HEK293 (cell line): ENCODE results near the gene SMIM24.
A peak's percentile ranks its signal among the peaks of the same experiment; 100 is the strongest.

ENCODE experiments used
- CTCF ChIA-PET: fragments of 350-600 bp; formaldehyde crosslinking; extraction: SDS; loops from one replicate; lab custom pipeline; 2021; ENCODE audit warnings: antibody characterized with exemption; lab: Yijun Ruan, JAX
- POLR2A ChIA-PET: fragments of 300-600 bp; formaldehyde crosslinking; extraction: SDS; loops from one replicate; lab custom pipeline; 2020; ENCODE audit warnings: antibody characterized with exemption, inconsistent platforms; lab: Yijun Ruan, JAX
- H3K27ac ChIP-seq: fragments of 200-500 bp; sonication (Bioruptor generic); 2 replicates; pipeline ENCODE4 v1.5.1; 2014; ENCODE audit warnings: low read depth, low read length, control low read depth, inconsistent platforms; ENCODE audit errors: extremely low read depth
- H3K36me3 ChIP-seq, 2 experiments: fragments of 200-500 bp in 1 of 2; sonication (Bioruptor generic) in 1 of 2; 1 replicate in 1 of 2; 2 replicates in 1 of 2; pipeline ENCODE4 v1.5.1; 2014 to 2017; ENCODE audit warnings: inconsistent platforms in 2 of 2, low read length in 2 of 2; ENCODE audit not compliant: control insufficient read depth in 2 of 2, insufficient read depth in 1 of 2
- H3K4me1 ChIP-seq: fragments of 200-500 bp; sonication (Bioruptor generic); 2 replicates; pipeline ENCODE4 v1.5.1; 2014; ENCODE audit warnings: mild to moderate bottlenecking, low read length, inconsistent platforms; ENCODE audit not compliant: control insufficient read depth, insufficient read depth
- H3K4me3 ChIP-seq: 2 replicates; pipeline ENCODE4 v1.5.1; 2011; ENCODE audit warnings: low read depth, mild to moderate bottlenecking, control low read depth, low read length, moderate library complexity
- H3K9me3 ChIP-seq: fragments of 200-500 bp; sonication (Bioruptor generic); 2 replicates; pipeline ENCODE4 v1.5.1; 2014; ENCODE audit warnings: low read depth, low read length, inconsistent platforms; ENCODE audit not compliant: control insufficient read depth, insufficient read depth
- HOXD13 ChIP-seq: sonication (generic); formaldehyde crosslinking; IDR thresholded peaks from 2 replicates; pipeline ENCODE4 v1.8.0; 2022; ENCODE audit warnings: missing genetic modification reagents, borderline replicate concordance
- IKZF3 ChIP-seq: fragments of 450-650 bp; IDR thresholded peaks from 2 replicates; pipeline ENCODE4 v1.5.0; 2018; ENCODE audit warnings: missing biosample characterization, mild to moderate bottlenecking, missing genetic modification characterization, moderate library complexity
- KLF9 ChIP-seq: fragments of 450-650 bp; formaldehyde crosslinking; IDR thresholded peaks from 2 replicates; pipeline ENCODE4 v1.5.1; 2016; ENCODE audit warnings: missing biosample characterization, missing genetic modification characterization, low read depth
- SP3 ChIP-seq: fragments of 450-650 bp; formaldehyde crosslinking; IDR thresholded peaks from 2 replicates; pipeline ENCODE4 v1.5.1; 2016; ENCODE audit warnings: missing biosample characterization, missing genetic modification characterization
- ZBTB17 ChIP-seq: fragments of 450-650 bp; formaldehyde crosslinking; IDR thresholded peaks from 2 replicates; pipeline ENCODE4 v1.5.1; 2016; ENCODE audit warnings: missing biosample characterization, missing genetic modification characterization
- ZBTB48 ChIP-seq: fragments of 450-650 bp; formaldehyde crosslinking; IDR thresholded peaks from 2 replicates; pipeline ENCODE4 v1.5.1; 2016; ENCODE audit warnings: missing biosample characterization, missing genetic modification characterization
- ZBTB7A ChIP-seq: fragments of 450-650 bp; formaldehyde crosslinking; IDR thresholded peaks from 2 replicates; pipeline ENCODE4 v1.5.1; 2016; ENCODE audit warnings: low read depth, missing biosample characterization, missing genetic modification characterization
- ZNF133 ChIP-seq: fragments of 450-650 bp; formaldehyde crosslinking; IDR thresholded peaks from 2 replicates; pipeline ENCODE4 v1.5.1; 2016; ENCODE audit warnings: missing biosample characterization, missing genetic modification characterization
- ZNF157 ChIP-seq: fragments of 450-650 bp; formaldehyde crosslinking; IDR thresholded peaks from 2 replicates; pipeline ENCODE4 v1.5.1; 2016; ENCODE audit warnings: missing biosample characterization, missing genetic modification characterization
- ZNF169 ChIP-seq: fragments of 450-650 bp; formaldehyde crosslinking; IDR thresholded peaks from 2 replicates; pipeline ENCODE4 v1.5.1; 2016; ENCODE audit warnings: missing biosample characterization, missing genetic modification characterization
- ZNF221 ChIP-seq: fragments of 450-650 bp; formaldehyde crosslinking; IDR thresholded peaks from 2 replicates; pipeline ENCODE4 v1.5.1; 2017; ENCODE audit warnings: missing biosample characterization, missing genetic modification characterization, borderline replicate concordance
- ZNF404 ChIP-seq: fragments of 450-650 bp; formaldehyde crosslinking; IDR thresholded peaks from 2 replicates; pipeline ENCODE4 v1.5.1; 2017; ENCODE audit warnings: missing biosample characterization, missing genetic modification characterization
- ZSCAN30 ChIP-seq: fragments of 450-650 bp; IDR thresholded peaks from 2 replicates; pipeline ENCODE4 v1.5.1; 2018; ENCODE audit warnings: missing biosample characterization, mild to moderate bottlenecking, missing genetic modification characterization, moderate library complexity
- ZXDB ChIP-seq: fragments of 450-650 bp; formaldehyde crosslinking; IDR thresholded peaks from 2 replicates; pipeline ENCODE4 v1.5.1; 2016; ENCODE audit warnings: missing biosample characterization, missing genetic modification characterization
- TF ChIP-seq, protein P1 (sequence below): fragments of 450-650 bp; formaldehyde crosslinking; conservative IDR thresholded peaks from 2 replicates; pipeline ENCODE4 v1.5.1; 2016; ENCODE audit warnings: low read depth, missing biosample characterization, missing genetic modification characterization
- TF ChIP-seq, protein P2 (sequence below): fragments of 450-650 bp; formaldehyde crosslinking; IDR thresholded peaks from 2 replicates; pipeline ENCODE4 v1.5.1; 2016; ENCODE audit warnings: missing biosample characterization, missing genetic modification characterization

SMIM24 gene

DNA sequence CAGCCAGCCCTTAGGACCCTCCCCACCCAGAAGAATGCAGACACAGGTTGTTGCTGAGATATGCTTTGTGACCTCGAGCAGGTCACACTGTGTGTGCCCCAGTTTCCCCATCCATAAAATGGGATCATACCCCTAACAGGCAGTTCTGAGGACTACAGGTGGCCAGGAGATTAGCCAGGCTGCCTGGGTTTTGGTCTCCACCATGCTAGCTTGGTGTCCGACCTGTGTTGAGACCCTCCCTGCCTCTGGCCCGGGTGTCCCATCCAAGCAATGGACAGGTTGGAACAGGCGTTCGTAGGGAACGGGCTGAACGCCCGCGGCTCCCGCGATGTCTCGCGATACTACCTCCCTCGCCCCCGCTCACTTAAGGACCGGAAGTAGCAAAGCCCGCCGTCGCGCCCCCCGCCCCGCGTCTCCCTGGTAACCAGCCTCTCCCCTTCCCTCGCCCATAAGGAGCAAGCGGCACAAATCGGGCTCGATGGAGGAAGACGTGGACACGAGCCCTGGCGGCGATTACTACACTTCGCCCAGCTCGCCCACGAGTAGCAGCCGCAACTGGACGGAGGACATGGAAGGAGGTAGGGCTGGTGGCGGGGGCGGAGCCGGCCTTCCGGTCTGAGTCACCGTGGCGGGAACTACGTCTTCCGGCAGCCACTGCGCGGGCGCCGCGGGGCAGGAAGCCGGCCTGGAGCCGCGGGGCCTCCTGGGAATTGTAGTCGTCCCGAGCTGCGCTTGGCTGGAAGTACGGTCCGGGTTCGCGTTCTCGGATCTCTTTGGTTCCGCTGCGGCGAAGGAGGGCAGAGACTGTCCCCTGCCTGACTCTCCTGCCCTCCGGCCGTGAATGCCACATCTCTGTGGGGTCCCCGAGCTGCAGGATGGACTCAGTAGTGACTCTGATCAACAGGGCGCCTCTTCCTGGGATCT is 45.4 kb downstream of the SMIM24 start (continued):
- TF ChIP-seq, protein P1, sequence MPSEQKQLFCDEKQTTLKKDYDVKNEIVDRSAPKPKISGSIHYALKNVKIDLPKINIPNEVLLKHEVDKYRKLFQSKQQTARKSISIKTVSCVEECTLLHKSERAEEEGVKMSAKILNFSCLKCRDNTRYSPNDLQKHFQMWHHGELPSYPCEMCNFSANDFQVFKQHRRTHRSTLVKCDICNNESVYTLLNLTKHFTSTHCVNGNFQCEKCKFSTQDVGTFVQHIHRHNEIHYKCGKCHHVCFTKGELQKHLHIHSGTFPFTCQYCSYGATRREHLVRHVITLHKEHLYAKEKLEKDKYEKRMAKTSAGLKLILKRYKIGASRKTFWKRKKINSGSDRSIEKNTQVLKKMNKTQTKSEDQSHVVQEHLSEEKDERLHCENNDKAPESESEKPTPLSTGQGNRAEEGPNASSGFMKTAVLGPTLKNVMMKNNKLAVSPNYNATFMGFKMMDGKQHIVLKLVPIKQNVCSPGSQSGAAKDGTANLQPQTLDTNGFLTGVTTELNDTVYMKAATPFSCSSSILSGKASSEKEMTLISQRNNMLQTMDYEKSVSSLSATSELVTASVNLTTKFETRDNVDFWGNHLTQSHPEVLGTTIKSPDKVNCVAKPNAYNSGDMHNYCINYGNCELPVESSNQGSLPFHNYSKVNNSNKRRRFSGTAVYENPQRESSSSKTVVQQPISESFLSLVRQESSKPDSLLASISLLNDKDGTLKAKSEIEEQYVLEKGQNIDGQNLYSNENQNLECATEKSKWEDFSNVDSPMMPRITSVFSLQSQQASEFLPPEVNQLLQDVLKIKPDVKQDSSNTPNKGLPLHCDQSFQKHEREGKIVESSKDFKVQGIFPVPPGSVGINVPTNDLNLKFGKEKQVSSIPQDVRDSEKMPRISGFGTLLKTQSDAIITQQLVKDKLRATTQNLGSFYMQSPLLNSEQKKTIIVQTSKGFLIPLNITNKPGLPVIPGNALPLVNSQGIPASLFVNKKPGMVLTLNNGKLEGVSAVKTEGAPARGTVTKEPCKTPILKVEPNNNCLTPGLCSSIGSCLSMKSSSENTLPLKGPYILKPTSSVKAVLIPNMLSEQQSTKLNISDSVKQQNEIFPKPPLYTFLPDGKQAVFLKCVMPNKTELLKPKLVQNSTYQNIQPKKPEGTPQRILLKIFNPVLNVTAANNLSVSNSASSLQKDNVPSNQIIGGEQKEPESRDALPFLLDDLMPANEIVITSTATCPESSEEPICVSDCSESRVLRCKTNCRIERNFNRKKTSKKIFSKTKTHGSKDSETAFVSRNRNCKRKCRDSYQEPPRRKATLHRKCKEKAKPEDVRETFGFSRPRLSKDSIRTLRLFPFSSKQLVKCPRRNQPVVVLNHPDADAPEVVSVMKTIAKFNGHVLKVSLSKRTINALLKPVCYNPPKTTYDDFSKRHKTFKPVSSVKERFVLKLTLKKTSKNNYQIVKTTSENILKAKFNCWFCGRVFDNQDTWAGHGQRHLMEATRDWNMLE, result peak; percentile 73
- TF ChIP-seq KLF9 (tag by site-specific recombination), result peak; percentile 98
- TF ChIP-seq ZXDB (tag by site-specific recombination), result peak; percentile 96
- TF ChIP-seq ZBTB7A, result peak; percentile 95; the same call in 1 of the 2 replicates
- peak; percentile 93 for TF ChIP-seq SP3
- TF ChIP-seq IKZF3 (tag by site-specific recombination), result 0 out of 2 replicates have a peak, but pooled peaks have one; percentile 37
- no peak for TF ChIP-seq HOXD13 (CRISPR knock-in tag)
- peak; percentile 78 for TF ChIP-seq ZBTB17
- TF ChIP-seq, all 188 proteins: peak for 66

DNA sequence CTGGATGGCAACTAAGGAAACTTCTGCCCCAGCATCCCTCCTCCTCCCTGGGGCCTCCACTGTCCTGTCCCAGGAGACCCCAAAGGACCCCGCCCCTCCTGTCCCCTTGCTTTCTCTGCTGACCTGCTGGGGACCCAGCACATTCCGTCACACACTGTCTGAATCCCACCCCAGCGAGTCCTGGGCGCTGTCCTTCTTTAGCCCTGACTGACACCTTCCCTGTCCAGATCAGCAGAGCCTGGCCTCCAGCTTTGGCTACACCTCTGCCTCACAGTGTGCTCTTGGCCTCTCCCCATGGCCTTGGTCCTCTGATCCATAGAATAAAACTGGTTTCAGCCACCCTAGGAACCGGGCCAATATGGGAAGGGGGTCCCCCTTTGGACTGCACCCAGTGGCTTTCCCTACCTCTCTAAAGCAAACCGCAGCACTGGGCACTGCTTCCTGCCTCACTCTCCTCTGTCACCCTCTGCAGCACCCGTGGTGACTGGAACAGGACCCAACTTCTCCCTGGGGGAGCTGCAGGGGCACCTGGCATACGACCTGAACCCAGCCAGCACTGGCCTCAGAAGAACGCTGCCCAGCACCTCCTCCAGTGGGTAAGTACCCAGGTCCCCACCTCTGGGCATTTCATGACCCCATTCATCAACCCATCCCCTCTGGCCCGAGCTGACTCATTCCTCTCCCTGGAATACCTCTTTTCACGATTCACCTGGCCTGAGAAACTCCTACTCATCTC is 46.4 kb downstream of the SMIM24 start:
- Histone ChIP-seq H3K4me1 (no peaks in the 10 kb centered on the region), H3K9me3 (no peaks in the 10 kb centered on the region), H3K4me3 (no peak overlapping the region), H3K36me3 (peaks cover under 1 to 26% of the 10 kb centered on the region in 2 experiments; a peak in 2 of 3 replicates), H3K27ac (no peak overlapping the region)
- no peak for TF ChIP-seq ZNF169 (tag by site-specific recombination)
- no peak for TF ChIP-seq ZNF157 (tag by site-specific recombination)
- no peak for TF ChIP-seq ZNF404 (tag by site-specific recombination)
- TF ChIP-seq ZNF133 (tag by site-specific recombination), result no peak
- TF ChIP-seq ZBTB48 (tag by site-specific recombination), result no peak
- no peak for TF ChIP-seq ZNF221 (tag by site-specific recombination)
- TF ChIP-seq, protein P2, sequence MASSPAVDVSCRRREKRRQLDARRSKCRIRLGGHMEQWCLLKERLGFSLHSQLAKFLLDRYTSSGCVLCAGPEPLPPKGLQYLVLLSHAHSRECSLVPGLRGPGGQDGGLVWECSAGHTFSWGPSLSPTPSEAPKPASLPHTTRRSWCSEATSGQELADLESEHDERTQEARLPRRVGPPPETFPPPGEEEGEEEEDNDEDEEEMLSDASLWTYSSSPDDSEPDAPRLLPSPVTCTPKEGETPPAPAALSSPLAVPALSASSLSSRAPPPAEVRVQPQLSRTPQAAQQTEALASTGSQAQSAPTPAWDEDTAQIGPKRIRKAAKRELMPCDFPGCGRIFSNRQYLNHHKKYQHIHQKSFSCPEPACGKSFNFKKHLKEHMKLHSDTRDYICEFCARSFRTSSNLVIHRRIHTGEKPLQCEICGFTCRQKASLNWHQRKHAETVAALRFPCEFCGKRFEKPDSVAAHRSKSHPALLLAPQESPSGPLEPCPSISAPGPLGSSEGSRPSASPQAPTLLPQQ, result no peak
- no peak for TF ChIP-seq ZSCAN30 (tag by site-specific recombination)
- POLR2A ChIA-PET, result interaction anchor here (0.6 kb wide), 1 partner anchor 23 kb away, joined by 3 read pairs; no protein-coding TSS in a partner anchor
- CTCF ChIA-PET, result interaction anchor here (1.1 to 1.7 kb wide), 2 partner anchors 15 to 107 kb away, joined by 4 to 8 read pairs; no protein-coding TSS in a partner anchor
